OCI-LY3 (cell line): ENCODE data around the gene SH3GL1.

Source experiments
- EZH2phosphoT487 ChIP-seq: fragments of 200-600 bp; shearing (Covaris generic); IDR thresholded peaks from 2 replicates; pipeline ENCODE4 v1.6.1; 2018; ENCODE audit warnings: antibody characterized with exemption, mixed run types, low read depth
- TF ChIP-seq, protein P1 (sequence below): fragments of 200-600, 300-600 bp; sonication (generic); IDR thresholded peaks from 2 replicates; pipeline ENCODE4 v1.5.1; 2014; ENCODE audit warnings: antibody characterized with exemption, low read length, low read depth

DNA sequence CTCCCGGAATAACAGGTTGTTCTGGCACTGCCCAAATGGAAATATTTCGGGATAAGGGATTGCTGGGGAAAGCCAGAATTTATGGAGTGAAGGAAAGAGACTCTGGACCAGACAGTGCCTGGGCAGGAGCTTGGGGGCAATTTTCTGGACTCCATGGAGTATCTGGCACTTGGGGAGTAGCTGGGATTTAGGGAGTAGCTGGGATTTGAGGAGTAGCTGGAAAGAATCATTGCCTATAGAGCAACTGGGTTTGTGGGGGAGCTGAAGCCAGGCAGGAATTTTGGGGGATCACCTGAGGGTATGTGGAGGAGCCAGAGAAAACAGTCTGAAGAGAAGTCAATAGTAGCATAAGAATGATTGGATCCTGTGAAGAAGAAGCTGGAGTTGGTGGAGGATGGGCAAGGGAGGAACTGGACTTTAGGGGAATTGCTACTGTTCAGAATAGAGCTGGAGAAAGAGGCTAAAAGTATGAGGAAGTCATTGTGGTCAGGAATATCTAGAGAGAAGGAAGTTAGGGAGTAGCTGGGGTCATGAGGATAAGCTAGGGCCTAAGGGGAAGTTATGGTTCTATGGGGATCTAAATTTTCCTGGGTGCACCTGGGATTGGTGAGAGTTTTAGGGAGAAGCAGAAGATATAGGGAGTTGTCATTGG lies 81.2 kb downstream of the SH3GL1 start:
- TF ChIP-seq, protein P1, sequence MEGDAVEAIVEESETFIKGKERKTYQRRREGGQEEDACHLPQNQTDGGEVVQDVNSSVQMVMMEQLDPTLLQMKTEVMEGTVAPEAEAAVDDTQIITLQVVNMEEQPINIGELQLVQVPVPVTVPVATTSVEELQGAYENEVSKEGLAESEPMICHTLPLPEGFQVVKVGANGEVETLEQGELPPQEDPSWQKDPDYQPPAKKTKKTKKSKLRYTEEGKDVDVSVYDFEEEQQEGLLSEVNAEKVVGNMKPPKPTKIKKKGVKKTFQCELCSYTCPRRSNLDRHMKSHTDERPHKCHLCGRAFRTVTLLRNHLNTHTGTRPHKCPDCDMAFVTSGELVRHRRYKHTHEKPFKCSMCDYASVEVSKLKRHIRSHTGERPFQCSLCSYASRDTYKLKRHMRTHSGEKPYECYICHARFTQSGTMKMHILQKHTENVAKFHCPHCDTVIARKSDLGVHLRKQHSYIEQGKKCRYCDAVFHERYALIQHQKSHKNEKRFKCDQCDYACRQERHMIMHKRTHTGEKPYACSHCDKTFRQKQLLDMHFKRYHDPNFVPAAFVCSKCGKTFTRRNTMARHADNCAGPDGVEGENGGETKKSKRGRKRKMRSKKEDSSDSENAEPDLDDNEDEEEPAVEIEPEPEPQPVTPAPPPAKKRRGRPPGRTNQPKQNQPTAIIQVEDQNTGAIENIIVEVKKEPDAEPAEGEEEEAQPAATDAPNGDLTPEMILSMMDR, result no peak
- TF ChIP-seq EZH2phosphoT487, result no peak
